ENCODE data around the gene CCDC66. TPM values are rescaled to one million over a fixed set of nuclear protein-coding genes. Genes with fewer than 3 reads are reported as not detected.

The CCDC66 gene
- total and polyA plus RNA-seq, 2 of the 4 experiments (the other 2 are of a cell fraction) = 6.0 to 9.1 TPM

DNA sequence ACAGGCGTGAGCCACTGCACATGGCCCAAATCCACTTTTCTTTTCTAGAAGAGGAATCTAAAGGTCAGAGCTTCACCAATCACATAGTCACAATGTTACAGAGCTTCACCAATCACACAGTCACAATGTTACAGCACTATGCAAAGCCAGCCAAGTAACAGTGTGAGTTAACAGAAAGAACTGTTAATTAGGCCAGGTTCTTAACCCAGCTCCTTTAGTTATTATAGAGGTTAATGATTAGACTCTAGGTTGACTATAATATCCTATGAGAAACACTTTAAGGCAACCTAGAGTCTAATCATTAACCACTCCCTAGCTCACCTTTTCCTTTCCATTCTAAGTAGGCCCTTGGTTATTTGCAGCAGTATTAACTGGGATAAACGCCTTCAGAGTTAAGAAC lies 72.1 kb downstream of the CCDC66 start:
- no peak overlapping the region for H2BK5ac ChIP-seq (ENCODE audit: low read depth, low read length, poor library complexity, severe bottlenecking)
- H3K14ac ChIP-seq (replicated peaks; ENCODE audit: low read depth, low read length) = no peak overlapping the region
- no peaks in the 10 kb centered on the region for H3K27me3 ChIP-seq (ENCODE audit: control insufficient read depth, insufficient read depth, low read length)
- H4K20me1 ChIP-seq (ENCODE audit: insufficient read depth, low read length) = no peaks in the 10 kb centered on the region
- BruUV-seq (replicated peaks) = no TSS peak
- TF ChIP-seq NFE2L2 (IDR thresholded peaks at IDR 0.05; ENCODE audit: low read depth, low read length) = no peak
- no peak overlapping the region for H2AK5ac ChIP-seq (ENCODE audit: low read depth, low read length)
- no peak overlapping the region for H3K4me3 ChIP-seq (ENCODE audit: insufficient read depth, low read depth, low read length)
- CTCF ChIA-PET = no interaction called here
- H2BK20ac ChIP-seq (ENCODE audit: low read depth, low read length) = no peak overlapping the region
- H2BK15ac ChIP-seq (ENCODE audit: low read depth, low read length) = no peak overlapping the region
- H3K4ac ChIP-seq (ENCODE audit: low read depth, low read length) = no peak overlapping the region
- no peak overlapping the region for H2AFZ ChIP-seq (replicated peaks; ENCODE audit: low read length, poor library complexity)
- peaks cover 0 to 8% of the 10 kb centered on the region in 2 experiments; a peak in 3 of 4 replicates for H3K79me1 ChIP-seq (ENCODE audit: low read depth in 1 of 2, low read length in 2 of 2)
- DNase-seq (no peak), ATAC-seq (ENCODE audit: low read depth) (no peak)
- no peaks in the 10 kb centered on the region for H3K9me1 ChIP-seq (ENCODE audit: insufficient read depth, low read length)
- H3K4me2 ChIP-seq (ENCODE audit: low read depth, low read length) = no peak overlapping the region
- H2BK120ac ChIP-seq (ENCODE audit: low read depth, low read length) = no peak overlapping the region
- H3K18ac ChIP-seq (ENCODE audit: low read depth, low read length) = no peak overlapping the region
- H3K56ac ChIP-seq (ENCODE audit: extremely low read depth, insufficient read depth, low read length) = no peak overlapping the region
- POLR2A ChIA-PET (ENCODE audit: unreplicated experiment) = no interaction called here
- no peak overlapping the region for H4K8ac ChIP-seq (ENCODE audit: low read depth in 2 of 2, low read length in 2 of 2)
- no peak overlapping the region for H3K23ac ChIP-seq (ENCODE audit: low read depth, low read length)
- in situ Hi-C loops (cut with MboI; ENCODE audit: low sequenced_read_pairs) = no loop called here
- 100% methylated on average over 1 of the region's 2 CpGs; no CpG with 5 or more reads in 1 of the 2 experiments for WGBS, 2 experiments (ENCODE audit: extremely low coverage in 2 of 2, insufficient read length in 1 of 2)
- no peak overlapping the region for H4K91ac ChIP-seq (ENCODE audit: insufficient read depth, low read depth, low read length)
- peaks cover 28% of the 10 kb centered on the region for H3K36me3 ChIP-seq (ENCODE audit: control insufficient read depth, insufficient read depth, low read length)
- H3K27ac ChIP-seq (ENCODE audit: insufficient read depth, low read length) = no peak overlapping the region
- intact Hi-C loops (cut with micrococcal nuclease) = no loop called here
- no peaks in the 10 kb centered on the region for H3K9me3 ChIP-seq (ENCODE audit: control insufficient read depth, insufficient read depth, low read length)
- no peak overlapping the region for H4K5ac ChIP-seq (ENCODE audit: low read depth, low read length)
- dilution Hi-C loops (cut with HindIII; ENCODE audit: low sequenced_read_pairs, unreplicated experiment) = no loop called here
- peaks cover 5% of the 10 kb centered on the region for H3K4me1 ChIP-seq (ENCODE audit: control insufficient read depth, insufficient read depth, low read length)
- H3K9ac ChIP-seq (ENCODE audit: low read depth, low read length) = no peak overlapping the region
- H2AK9ac ChIP-seq (replicated peaks; ENCODE audit: low read depth, low read length, poor library complexity) = no peak overlapping the region
